Activated gamma-delta T cell treated with anti-CD3 and anti-CD28 coated beads, Interleukin-2, amount 50 U/mL, for 16 hours (primary cell): ENCODE data around the gene CFAP97D1.
A peak's percentile ranks its signal among the peaks of the same experiment; 100 is the strongest.

Experiments used
- DNase-seq: peaks from one replicate; pipeline ENCODE4 v3.0.0-alpha.2; 2020; ENCODE audit warnings: low read depth

Gene CFAP97D1

DNA sequence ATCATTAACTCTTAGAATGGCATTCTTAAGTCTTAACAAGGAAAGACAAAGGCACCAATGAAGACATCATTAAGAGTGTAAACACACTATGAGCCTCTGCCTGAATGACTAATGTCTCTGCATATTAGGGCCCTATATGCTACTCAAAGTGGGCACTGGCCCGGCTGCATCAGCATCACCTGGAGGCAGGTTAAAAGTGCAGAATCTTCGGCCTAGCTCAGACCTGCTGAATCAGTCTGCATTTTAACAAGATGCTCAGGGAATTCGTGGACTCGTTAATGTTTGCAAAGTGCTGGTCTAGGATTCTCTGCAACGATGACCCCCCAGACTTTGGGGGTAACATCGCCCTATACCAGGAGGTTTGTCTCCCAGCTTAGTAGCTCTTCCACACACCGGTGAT, 46.0 kb downstream of the CFAP97D1 start:
- no peak for DNase-seq

GRCh38 chr17:43827596-43827995, 47.4 kb downstream of the CFAP97D1 start:
- DNase-seq = no peak

DNA sequence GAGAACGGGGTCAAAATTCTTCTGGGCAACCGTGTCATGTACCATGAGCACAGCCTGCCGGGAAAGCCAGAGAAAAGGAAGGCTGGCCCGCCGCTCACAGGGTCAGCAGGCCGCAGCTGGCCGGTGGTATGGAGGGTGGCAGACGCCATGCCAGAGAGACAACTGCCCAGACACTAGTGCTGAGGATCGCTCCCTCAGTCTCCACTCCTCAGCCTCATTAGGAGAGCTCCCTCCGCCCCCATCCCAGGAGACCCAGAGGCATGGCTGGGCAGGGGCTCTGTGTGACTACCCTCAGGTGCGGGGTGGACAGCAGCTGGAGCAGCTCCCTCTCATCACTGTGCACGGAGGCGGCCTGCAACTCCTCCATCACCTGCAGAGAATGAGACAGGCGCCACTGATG, 49.5 kb downstream of the CFAP97D1 start:
- no peak for DNase-seq

DNA sequence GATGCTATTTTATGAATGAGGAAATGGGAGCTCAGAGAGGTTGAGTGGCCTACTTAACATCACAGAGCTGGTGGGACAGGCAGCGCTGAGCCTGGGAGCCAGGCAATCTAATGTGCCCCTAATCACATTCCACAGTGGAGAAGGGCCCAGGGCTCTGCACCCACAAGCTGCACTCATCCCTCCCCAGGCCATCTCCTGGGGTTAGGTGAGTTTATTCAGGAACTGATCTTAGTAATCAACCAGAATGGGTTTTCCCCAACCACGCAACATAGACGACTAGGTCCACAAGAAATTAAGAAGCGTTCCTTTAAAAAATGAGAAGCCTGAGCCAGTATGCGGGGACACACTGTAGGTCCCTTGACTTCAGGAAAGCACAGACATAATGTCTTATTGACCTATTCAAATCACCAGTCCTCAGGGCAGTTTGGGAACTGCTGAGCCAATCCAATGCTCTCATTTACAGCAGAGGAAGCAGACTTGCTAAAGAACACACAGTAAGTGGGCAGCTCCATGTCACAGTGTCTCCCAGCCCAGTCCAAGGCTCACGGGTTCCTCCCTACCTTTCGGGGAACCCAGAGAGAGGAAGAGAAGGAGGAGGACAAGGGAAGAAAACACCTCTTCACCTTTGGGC, 50.4 kb downstream of the CFAP97D1 start:
- no peak for DNase-seq

GRCh38 chr17:43831633-43832032, 51.4 kb downstream of the CFAP97D1 start:
- DNase-seq = no peak

- DNase-seq = no peak
Measured at GRCh38 chr17:43832168-43832975, 52.1 kb downstream of the CFAP97D1 start.

DNA sequence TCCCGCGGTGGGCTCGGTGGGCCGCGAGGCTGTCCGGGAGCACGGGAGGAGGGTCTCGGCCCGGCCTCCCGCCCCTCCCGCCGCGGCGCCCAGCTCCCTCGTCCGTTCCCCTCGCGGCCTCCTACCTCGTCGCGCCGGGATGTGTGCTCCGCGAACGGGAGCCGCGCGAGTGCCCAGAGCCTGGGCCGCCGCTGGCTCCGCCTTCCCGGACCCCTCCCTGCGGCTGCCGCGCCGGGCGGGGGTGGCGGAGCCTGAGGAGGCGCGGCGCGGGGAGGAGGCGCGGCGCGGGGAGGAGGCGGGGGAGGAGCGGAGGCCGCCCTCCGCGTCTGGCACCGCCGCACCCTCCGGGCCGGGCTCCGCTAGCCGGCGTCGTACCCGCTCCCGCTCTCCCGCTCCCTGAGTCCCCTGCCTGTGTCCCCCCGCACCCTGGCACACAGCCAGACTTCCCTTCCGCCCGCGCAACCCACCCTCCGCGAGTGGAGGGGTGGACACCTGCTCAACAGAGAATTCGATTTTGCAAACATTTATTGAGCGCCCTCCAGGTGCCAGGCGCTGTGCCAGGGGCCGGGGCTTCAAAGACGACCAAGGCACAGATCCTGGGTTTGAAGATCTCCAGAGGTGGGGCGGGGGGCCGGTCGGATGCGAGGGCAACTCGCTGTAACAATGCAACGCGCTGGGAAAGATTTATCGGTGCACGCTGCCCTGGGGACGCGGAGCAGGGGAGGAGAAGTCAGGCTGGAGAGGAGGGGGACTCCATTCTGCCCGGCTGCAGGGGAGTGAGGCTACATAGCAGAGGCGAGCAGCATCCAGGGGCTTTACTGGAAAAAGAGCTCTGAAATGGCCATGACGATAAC, 53.0 kb downstream of the CFAP97D1 start, which contains the start of gene MPP3:
MPP3 (minus strand) TSS at position 171 of the 854 bp plus-strand sequence. CDS start 1,240 bp downstream, outside the sequence.
- peak; percentile 4 for DNase-seq

DNA sequence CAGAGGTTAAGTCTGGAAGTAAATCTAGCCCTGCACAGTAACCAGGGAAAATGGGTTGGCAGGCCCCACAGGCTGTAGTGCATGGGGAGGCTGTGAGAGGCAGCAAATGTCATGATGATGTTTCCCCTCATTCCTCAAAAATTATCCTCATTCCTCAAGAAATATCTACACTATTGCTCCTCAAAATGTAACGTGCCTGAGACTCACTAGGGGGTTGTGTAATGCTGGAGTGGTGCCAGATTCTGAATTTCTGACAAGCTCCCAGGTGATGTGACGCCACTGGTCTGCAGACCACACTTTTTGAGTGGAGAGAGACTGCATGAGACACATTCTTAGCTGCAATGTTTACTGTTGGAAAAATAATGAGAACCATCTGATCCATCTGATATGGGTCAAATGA, 53.9 kb downstream of the CFAP97D1 start:
- DNase-seq = no peak
